ENCODE data around the gene REXO4. TPM values are rescaled to one million over a fixed set of nuclear protein-coding genes. Genes with fewer than 3 reads are reported as not detected.

Gene REXO4
- total and polyA plus RNA-seq, 4 experiments from 2014 or later: 10.7 to 39.0 (median 32.0) TPM

- no peaks in the 10 kb centered on the region for H3K27me3 ChIP-seq (ENCODE audit: insufficient read depth, low read length)
- Mint-ChIP-seq H3K27me3 (peaks cover under 1 to 2% of the 10 kb centered on the region in 2 donors), H3K4me1 (peaks cover 26 to 55% (median 39%) of the 10 kb centered on the region in 4 donors), H3K9me3 (peaks cover 0 to 2% (median 0%) of the 10 kb centered on the region in 8 donors), H3K4me3 (peak overlapping the region in 2 of 8 donors; percentile 9 to 40), H3K27ac (peak overlapping the region; percentile 20 to 86 (median 40)), H3K36me3 (peaks cover 0 to 12% of the 10 kb centered on the region in 2 donors)
- ChIA-PET POLR2A (ENCODE audit: partially characterized antibody) (no interaction called here), CTCF (ENCODE audit: partially characterized antibody) (no interaction called here)
- no peaks in the 10 kb centered on the region for H3K9me3 ChIP-seq (ENCODE audit: control insufficient read depth in 1 of 2, low read length in 2 of 2)
- no peak overlapping the region for H3K4me3 ChIP-seq (ENCODE audit: low read length in 2 of 2)
- peaks cover 19% of the 10 kb centered on the region for H3K4me1 ChIP-seq (ENCODE audit: insufficient read depth, low read length)
- peak in 2 of 5 donors; percentile 13 to 48 for DNase-seq
- intact Hi-C loops (cut with micrococcal nuclease): no loop called here
- no peak overlapping the region for H3K27ac ChIP-seq (ENCODE audit: low read depth, low read length)
- H3K36me3 ChIP-seq (ENCODE audit: insufficient read depth, low read length): no peaks in the 10 kb centered on the region
Measured at GRCh38 chr9:133420392-133420827, 2.6 kb upstream of the REXO4 start.

- Histone ChIP-seq H3K27me3 (ENCODE audit: insufficient read depth, low read length) (no peaks in the 10 kb centered on the region), H3K9me3 (ENCODE audit: control insufficient read depth in 1 of 2, low read length in 2 of 2) (no peaks in the 10 kb centered on the region), H3K36me3 (ENCODE audit: insufficient read depth, low read length) (peaks cover 9% of the 10 kb centered on the region), H3K4me3 (ENCODE audit: low read length in 2 of 2) (no peak overlapping the region), H3K4me1 (ENCODE audit: insufficient read depth, low read length) (peaks cover 24% of the 10 kb centered on the region), H3K27ac (ENCODE audit: low read depth, low read length) (no peak overlapping the region)
- Mint-ChIP-seq H3K9me3 (peaks cover 0 to 2% (median 0%) of the 10 kb centered on the region in 8 donors), H3K36me3 (peaks cover 10 to 25% of the 10 kb centered on the region in 2 donors), H3K27ac (peak overlapping the region in 6 of 7 donors; percentile 44 to 95 (median 88)), H3K4me1 (peaks cover 28 to 69% (median 49%) of the 10 kb centered on the region in 4 donors), H3K27me3 (no peaks in the 10 kb centered on the region), H3K4me3 (peak overlapping the region; percentile 88 to 93 (median 92))
- POLR2A ChIA-PET (ENCODE audit: partially characterized antibody): interaction anchor here (0.6 to 1.3 kb wide), 3 partner anchors 48 to 767 kb away, joined by 3 to 4 read pairs (median 4); no protein-coding TSS in a partner anchor
- intact Hi-C loops (cut with micrococcal nuclease): loop anchor here (2.0 kb wide), 1 partner anchor 60 kb away; the partner anchor contains the start of gene SLC2A6
- DNase-seq: no peak
- CTCF ChIA-PET (ENCODE audit: partially characterized antibody): no interaction called here
Measured at GRCh38 chr9:133419005-133419404, 1.2 kb upstream of the REXO4 start.

DNA sequence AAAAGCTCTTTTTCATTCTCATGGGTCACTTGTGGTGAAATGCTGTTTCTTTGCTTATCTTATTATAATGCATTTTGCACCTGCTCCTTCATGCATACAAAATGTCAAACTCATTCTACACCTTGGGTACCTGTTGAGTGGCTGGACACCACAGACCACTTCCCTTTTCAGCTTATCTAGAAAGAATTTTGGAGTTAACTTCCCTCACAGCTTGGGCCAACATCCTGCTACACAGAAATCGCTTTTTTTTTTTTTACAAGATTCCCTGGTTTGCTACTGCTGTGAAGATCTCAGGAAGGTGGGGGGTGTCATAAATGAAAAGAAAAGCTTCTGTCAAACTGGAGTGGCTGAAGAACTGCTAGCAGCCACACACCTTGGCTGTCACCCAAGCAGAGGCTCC lies 2.6 kb downstream of the REXO4 start:
- Histone ChIP-seq H3K36me3 (ENCODE audit: insufficient read depth, low read length) (peaks cover 37% of the 10 kb centered on the region), H3K27me3 (ENCODE audit: insufficient read depth, low read length) (no peaks in the 10 kb centered on the region), H3K27ac (ENCODE audit: low read depth, low read length) (no peak overlapping the region), H3K4me3 (ENCODE audit: low read length in 2 of 2) (no peak overlapping the region), H3K9me3 (ENCODE audit: control insufficient read depth in 1 of 2, low read length in 2 of 2) (no peaks in the 10 kb centered on the region), H3K4me1 (ENCODE audit: insufficient read depth, low read length) (peaks cover 24% of the 10 kb centered on the region)
- H3K36me3 Mint-ChIP-seq: peaks cover 38 to 58% of the 10 kb centered on the region in 2 donors
- intact Hi-C loops (cut with micrococcal nuclease): no loop called here
- ChIA-PET CTCF (ENCODE audit: partially characterized antibody) (interaction anchor here (1.6 kb wide), 1 partner anchor 12 kb away, joined by 5 read pairs; no protein-coding TSS in a partner anchor), POLR2A (ENCODE audit: partially characterized antibody) (interaction anchor here (0.8 to 2.1 kb wide), 4 partner anchors 11 to 64 kb away, joined by 3 to 10 read pairs (median 4); partner anchors contain the start of gene STKLD1)
- peaks cover 19 to 63% (median 46%) of the 10 kb centered on the region in 4 donors for H3K4me1 Mint-ChIP-seq
- H3K27ac Mint-ChIP-seq: peak overlapping the region in 3 of 7 donors; percentile 61 to 88 (median 68)
- peaks cover 0 to 2% (median 0%) of the 10 kb centered on the region in 8 donors for H3K9me3 Mint-ChIP-seq
- no peak for DNase-seq
- H3K27me3 Mint-ChIP-seq: no peaks in the 10 kb centered on the region
- peak overlapping the region in 4 of 8 donors; percentile 11 to 88 (median 43) for H3K4me3 Mint-ChIP-seq

DNA sequence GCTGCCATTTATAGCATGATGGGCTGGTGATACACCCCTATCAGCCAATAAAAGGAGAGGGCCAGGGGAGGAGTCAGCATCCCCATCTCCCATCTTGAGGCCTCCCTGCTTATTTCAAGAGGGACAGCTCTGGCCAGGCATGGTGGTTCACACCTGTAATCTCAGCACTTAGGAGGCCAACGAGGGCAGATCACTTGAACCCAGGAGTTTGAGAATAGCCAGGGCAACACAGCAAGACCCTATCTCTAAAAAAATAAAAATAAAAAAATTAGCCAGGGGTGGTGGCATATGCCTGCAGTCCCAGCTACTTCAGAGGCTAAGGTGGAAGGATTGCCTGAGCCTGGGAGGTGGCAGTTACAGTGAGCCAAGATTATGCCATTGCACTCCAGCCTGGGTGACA lies 9.8 kb downstream of the REXO4 start:
- DNase-seq: peak in 1 of 5 donors; percentile 6
- ChIA-PET CTCF (ENCODE audit: partially characterized antibody) (interaction anchor here (0.9 kb wide), 1 partner anchor 79 kb away, joined by 3 read pairs; no protein-coding TSS in a partner anchor), POLR2A (ENCODE audit: partially characterized antibody) (no interaction called here)
- intact Hi-C loops (cut with micrococcal nuclease): no loop called here
- Histone ChIP-seq H3K4me1 (ENCODE audit: insufficient read depth, low read length) (peaks cover 5% of the 10 kb centered on the region), H3K4me3 (ENCODE audit: low read length in 2 of 2) (no peak overlapping the region), H3K9me3 (ENCODE audit: control insufficient read depth in 1 of 2, low read length in 2 of 2) (no peaks in the 10 kb centered on the region), H3K27ac (ENCODE audit: low read depth, low read length) (no peak overlapping the region), H3K36me3 (ENCODE audit: insufficient read depth, low read length) (peaks cover 60% of the 10 kb centered on the region), H3K27me3 (ENCODE audit: insufficient read depth, low read length) (no peaks in the 10 kb centered on the region)
- Mint-ChIP-seq H3K36me3 (peaks cover 53 to 71% of the 10 kb centered on the region in 2 donors), H3K4me3 (no peak overlapping the region), H3K27ac (peak overlapping the region in 1 of 7 donors; percentile 28), H3K9me3 (no peaks in the 10 kb centered on the region), H3K27me3 (no peaks in the 10 kb centered on the region), H3K4me1 (peaks cover 7 to 11% (median 8%) of the 10 kb centered on the region in 4 donors)

DNA sequence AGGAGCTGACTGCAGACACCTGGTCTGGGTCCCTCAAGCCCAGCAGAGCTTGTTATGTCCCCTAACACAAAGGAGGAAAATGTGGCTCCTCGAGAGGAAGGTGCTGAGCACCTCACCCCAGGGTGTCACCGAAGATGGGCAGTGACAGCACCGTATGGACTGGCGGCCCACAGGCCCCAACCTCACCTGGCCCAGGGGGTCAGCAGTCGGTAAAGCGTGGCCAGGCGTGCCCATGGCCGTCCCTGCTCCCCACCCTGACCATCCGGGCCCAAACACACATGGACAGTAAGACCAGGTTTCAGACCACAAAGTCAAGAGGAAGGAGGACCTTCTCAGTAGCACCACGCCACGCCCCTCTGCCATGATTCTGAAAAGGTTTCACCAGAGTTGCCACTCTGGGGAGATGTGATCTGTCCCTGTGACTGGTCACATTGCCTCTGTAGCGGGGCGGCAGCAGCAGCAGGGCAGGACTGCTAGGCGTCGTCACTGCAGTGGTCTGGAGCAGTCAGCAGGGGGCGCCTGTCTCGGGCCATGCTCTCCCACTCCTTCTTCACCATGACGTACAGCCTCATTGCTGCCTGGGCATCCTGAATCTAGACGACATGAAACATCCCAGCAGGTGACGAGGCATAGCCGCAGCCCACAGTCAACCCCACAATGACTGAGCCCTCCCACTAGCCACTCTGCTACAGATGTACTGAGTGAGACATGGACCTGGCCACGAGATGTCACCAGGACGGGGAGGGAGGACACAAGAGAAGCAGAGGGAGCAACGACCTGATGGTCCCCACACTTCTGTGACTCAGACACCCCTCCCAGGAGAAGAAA lies 11.1 kb downstream of the REXO4 start:
- H3K4me1 ChIP-seq (ENCODE audit: insufficient read depth, low read length): peaks cover 5% of the 10 kb centered on the region
- peak overlapping the region; percentile 18 for H3K27ac ChIP-seq (ENCODE audit: low read depth, low read length)
- Mint-ChIP-seq H3K36me3 (peaks cover 46 to 60% of the 10 kb centered on the region in 2 donors), H3K9me3 (no peaks in the 10 kb centered on the region), H3K27ac (peak overlapping the region; percentile 28 to 94 (median 83)), H3K27me3 (no peaks in the 10 kb centered on the region), H3K4me1 (peaks cover 7 to 11% (median 8%) of the 10 kb centered on the region in 4 donors), H3K4me3 (no peak overlapping the region)
- H3K9me3 ChIP-seq (ENCODE audit: control insufficient read depth in 1 of 2, low read length in 2 of 2): no peaks in the 10 kb centered on the region
- ChIA-PET CTCF (ENCODE audit: partially characterized antibody) (interaction anchor here (0.7 to 4.0 kb wide), 4 partner anchors 24 to 79 kb away, joined by 4 to 20 read pairs (median 7); no protein-coding TSS in a partner anchor), POLR2A (ENCODE audit: partially characterized antibody) (interaction anchor here (0.6 to 1.5 kb wide), 2 partner anchors 11 to 331 kb away, joined by 3 read pairs; partner anchors contain the start of gene SARDH)
- intact Hi-C loops (cut with micrococcal nuclease): loop anchor here (1.0 kb wide), 1 partner anchor 80 kb away; no protein-coding TSS in a partner anchor
- peak; percentile 75 to 82 (median 76) for DNase-seq
- no peak overlapping the region for H3K4me3 ChIP-seq (ENCODE audit: low read length in 2 of 2)
- H3K36me3 ChIP-seq (ENCODE audit: insufficient read depth, low read length): peaks cover 50% of the 10 kb centered on the region
- H3K27me3 ChIP-seq (ENCODE audit: insufficient read depth, low read length): no peaks in the 10 kb centered on the region

GRCh38 chr9:133405508-133406438 lies 12.0 kb downstream of the REXO4 start:
- H3K27me3 ChIP-seq (ENCODE audit: insufficient read depth, low read length): no peaks in the 10 kb centered on the region
- Mint-ChIP-seq H3K9me3 (no peaks in the 10 kb centered on the region), H3K4me1 (peaks cover 7 to 11% (median 8%) of the 10 kb centered on the region in 4 donors), H3K27me3 (no peaks in the 10 kb centered on the region), H3K36me3 (peaks cover 40 to 54% of the 10 kb centered on the region in 2 donors), H3K27ac (peak overlapping the region in 1 of 7 donors; percentile 36), H3K4me3 (no peak overlapping the region)
- H3K4me3 ChIP-seq (ENCODE audit: low read length in 2 of 2): no peak overlapping the region
- intact Hi-C loops (cut with micrococcal nuclease): loop anchor here (1.0 kb wide), 1 partner anchor 81 kb away; no protein-coding TSS in a partner anchor
- peaks cover 5% of the 10 kb centered on the region for H3K4me1 ChIP-seq (ENCODE audit: insufficient read depth, low read length)
- DNase-seq: peak in 1 of 5 donors; percentile 1
- no peak overlapping the region for H3K27ac ChIP-seq (ENCODE audit: low read depth, low read length)
- H3K36me3 ChIP-seq (ENCODE audit: insufficient read depth, low read length): peaks cover 44% of the 10 kb centered on the region
- POLR2A ChIA-PET (ENCODE audit: partially characterized antibody): interaction anchor here (0.6 to 2.1 kb wide), 3 partner anchors 10 to 332 kb away, joined by 3 to 4 read pairs (median 3); partner anchors contain the start of gene SARDH
- CTCF ChIA-PET (ENCODE audit: partially characterized antibody): interaction anchor here (0.7 to 4.0 kb wide), 4 partner anchors 25 to 80 kb away, joined by 4 to 20 read pairs (median 7); no protein-coding TSS in a partner anchor
- H3K9me3 ChIP-seq (ENCODE audit: control insufficient read depth in 1 of 2, low read length in 2 of 2): no peaks in the 10 kb centered on the region
